IMR-90 (cell line): Measurements from ENCODE around the gene CNDP2.

Source experiments
- CEBPB ChIP-seq: IDR thresholded peaks from 2 replicates; pipeline ENCODE4 v1.6.1; 2012; ENCODE audit warnings: low read depth, low read length, improper control_type of control experiment
- CTCF ChIP-seq: conservative IDR thresholded peaks from 2 replicates; pipeline ENCODE4 v1.5.1; 2012; ENCODE audit warnings: mild to moderate bottlenecking, low read depth, low read length, improper control_type of control experiment
- MAFK ChIP-seq: IDR thresholded peaks from 2 replicates; pipeline ENCODE4 v1.6.1; 2012; ENCODE audit warnings: low read depth, low read length, improper control_type of control experiment
- MAZ ChIP-seq: IDR thresholded peaks from 2 replicates; pipeline ENCODE4 v1.6.1; 2012; ENCODE audit warnings: low read depth, mild to moderate bottlenecking, low read length, improper control_type of control experiment, moderate library complexity, borderline replicate concordance
- POLR2A ChIP-seq: IDR thresholded peaks from 2 replicates; pipeline ENCODE4 v1.6.1; 2012; ENCODE audit warnings: mild to moderate bottlenecking, low read depth, low read length
- RAD21 ChIP-seq: IDR thresholded peaks from 2 replicates; pipeline ENCODE4 v1.6.1; 2012; ENCODE audit warnings: low read length, improper control_type of control experiment
- RCOR1 ChIP-seq: IDR thresholded peaks from 2 replicates; pipeline ENCODE4 v1.6.1; 2012; ENCODE audit warnings: mild to moderate bottlenecking, low read length, improper control_type of control experiment; ENCODE audit not compliant: insufficient replicate concordance
- RFX5 ChIP-seq: IDR thresholded peaks from 2 replicates; pipeline ENCODE4 v1.8.0; 2012; ENCODE audit warnings: low read depth, mild to moderate bottlenecking, low read length, moderate library complexity
- USF2 ChIP-seq: fragments of 150-350 bp; IDR thresholded peaks from 2 replicates; pipeline ENCODE4 v1.6.1; 2017; ENCODE audit warnings: mild to moderate bottlenecking, antibody characterized with exemption, low read length, low read depth

GRCh38 chr18:74544898-74545297 is 48.7 kb downstream of the CNDP2 start:
- TF ChIP-seq RCOR1 (no peak), CTCF (no peak), USF2 (no peak), CEBPB (no peak), RAD21 (no peak), POLR2A (no peak), MAZ (no peak), MAFK (no peak), RFX5 (no peak)
